ENCODE results near the gene CYTH1.

GRCh38 chr17:78818932-78819331, 36.9 kb upstream of the CYTH1 start:
- TF ChIP-seq, protein P1, sequence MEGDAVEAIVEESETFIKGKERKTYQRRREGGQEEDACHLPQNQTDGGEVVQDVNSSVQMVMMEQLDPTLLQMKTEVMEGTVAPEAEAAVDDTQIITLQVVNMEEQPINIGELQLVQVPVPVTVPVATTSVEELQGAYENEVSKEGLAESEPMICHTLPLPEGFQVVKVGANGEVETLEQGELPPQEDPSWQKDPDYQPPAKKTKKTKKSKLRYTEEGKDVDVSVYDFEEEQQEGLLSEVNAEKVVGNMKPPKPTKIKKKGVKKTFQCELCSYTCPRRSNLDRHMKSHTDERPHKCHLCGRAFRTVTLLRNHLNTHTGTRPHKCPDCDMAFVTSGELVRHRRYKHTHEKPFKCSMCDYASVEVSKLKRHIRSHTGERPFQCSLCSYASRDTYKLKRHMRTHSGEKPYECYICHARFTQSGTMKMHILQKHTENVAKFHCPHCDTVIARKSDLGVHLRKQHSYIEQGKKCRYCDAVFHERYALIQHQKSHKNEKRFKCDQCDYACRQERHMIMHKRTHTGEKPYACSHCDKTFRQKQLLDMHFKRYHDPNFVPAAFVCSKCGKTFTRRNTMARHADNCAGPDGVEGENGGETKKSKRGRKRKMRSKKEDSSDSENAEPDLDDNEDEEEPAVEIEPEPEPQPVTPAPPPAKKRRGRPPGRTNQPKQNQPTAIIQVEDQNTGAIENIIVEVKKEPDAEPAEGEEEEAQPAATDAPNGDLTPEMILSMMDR (IDR thresholded peaks at IDR 0.05; ENCODE audit: low read length): no peak
- TF ChIP-seq EZH2 (IDR thresholded peaks at IDR 0.05; ENCODE audit: borderline replicate concordance, low read length): no peak
